8988T (cell line): Measurements from ENCODE around the gene MISP.

ENCODE experiments used
- DNase-seq: peaks from one replicate; pipeline ENCODE4 v3.0.0; 2011

Gene MISP

GRCh38 chr19:798415-799075 is 47.6 kb downstream of the MISP start:
- DNase-seq, result no peak

GRCh38 chr19:799076-799881 is 48.4 kb downstream of the MISP start:
- DNase-seq, result peak; percentile 58

- DNase-seq, result no peak
Measured at GRCh38 chr19:800360-801029, 49.6 kb downstream of the MISP start.

- peak; percentile 74 for DNase-seq
Measured at GRCh38 chr19:801030-801860, 50.3 kb downstream of the MISP start.

GRCh38 chr19:801861-802497 is 51.1 kb downstream of the MISP start:
- peak; percentile 47 for DNase-seq

GRCh38 chr19:802498-803098 is 51.7 kb downstream of the MISP start:
- DNase-seq, result no peak

- no peak for DNase-seq
Measured at GRCh38 chr19:803099-803561, 52.2 kb downstream of the MISP start.

- peak; percentile 54 for DNase-seq
Measured at GRCh38 chr19:803686-804418, 52.9 kb downstream of the MISP start.

GRCh38 chr19:804419-805165 is 53.7 kb downstream of the MISP start:
- DNase-seq, result no peak

GRCh38 chr19:805166-805551 is 54.2 kb downstream of the MISP start:
- DNase-seq, result no peak

GRCh38 chr19:805600-806550 is 55.0 kb downstream of the MISP start:
- DNase-seq, result peak; percentile 44

- DNase-seq, result peak; percentile 78
Measured at GRCh38 chr19:806815-807421, 56.0 kb downstream of the MISP start.

GRCh38 chr19:807627-808422 is 56.9 kb downstream of the MISP start:
- DNase-seq, result no peak

- DNase-seq, result peak; percentile 47
Measured at GRCh38 chr19:808423-808775, 57.5 kb downstream of the MISP start.

- peak; percentile 39 for DNase-seq
Measured at GRCh38 chr19:810077-810855, 59.4 kb downstream of the MISP start.

- DNase-seq, result peak; percentile 56
Measured at GRCh38 chr19:810883-811489, 60.1 kb downstream of the MISP start.
